Naive thymus-derived CD4-positive, alpha-beta T cell (primary cell): ENCODE data around the gene KRT6C. TPM values are rescaled to one million over a fixed set of nuclear protein-coding genes. Genes with fewer than 3 reads are reported as not detected.

Source experiments
- ATAC-seq: fragments of 150-1000 bp; cut with Tn5 transposase; 2 replicates; pipeline ENCODE4 v1.10.0; 2021; ENCODE audit warnings: mild to moderate bottlenecking, moderate library complexity
- CTCF ChIA-PET: fragments of 350-600 bp; sonication (Branson Sonifier 250); formaldehyde crosslinking; loops from one replicate; lab custom pipeline; 2021; ENCODE audit warnings: antibody characterized with exemption; lab: Charles Lee
- POLR2A ChIA-PET: fragments of 350-600 bp; sonication (Branson Sonifier 250); formaldehyde crosslinking; loops from one replicate; lab custom pipeline; 2021; ENCODE audit warnings: antibody characterized with exemption, inconsistent platforms; lab: Charles Lee
- DNase-seq, 9 donors: peaks; one replicate each; pipeline versions ENCODE4 v3.0.0 to v3.0.0-alpha.2; 2020 to 2022; ENCODE audit warnings: mixed read lengths in 1 of 9
- H3K27ac ChIP-seq: one replicate; pipeline ENCODE4 v1.7.0; 2013; ENCODE audit warnings: mild to moderate bottlenecking, low read depth, low read length, moderate library complexity
- H3K27me3 ChIP-seq, 2 donors: one replicate each; pipeline ENCODE4 v1.7.0; 2013; ENCODE audit warnings: low read length in 2 of 2, mild to moderate bottlenecking in 2 of 2, moderate library complexity in 2 of 2; ENCODE audit not compliant: control insufficient read depth in 2 of 2, insufficient read depth in 2 of 2
- H3K36me3 ChIP-seq, 3 experiments: 1 replicate in 2 of 3; 2 replicates in 1 of 3; pipeline ENCODE4 v1.7.0; 2013; ENCODE audit warnings: low read length in 3 of 3, mild to moderate bottlenecking in 3 of 3, moderate library complexity in 1 of 3; ENCODE audit not compliant: insufficient read depth in 3 of 3, control insufficient read depth in 2 of 3
- H3K4me1 ChIP-seq, 2 donors: one replicate each; pipeline ENCODE4 v1.7.0; 2013; ENCODE audit warnings: low read length in 2 of 2, mild to moderate bottlenecking in 2 of 2, moderate library complexity in 1 of 2; ENCODE audit not compliant: control insufficient read depth in 2 of 2, insufficient read depth in 2 of 2
- H3K4me3 ChIP-seq: 2 replicates; pipeline ENCODE4 v1.7.0; 2013; ENCODE audit warnings: mild to moderate bottlenecking, low read length
- H3K9me3 ChIP-seq, 3 experiments: 1 replicate in 2 of 3; 2 replicates in 1 of 3; pipeline ENCODE4 v1.7.0; 2013; ENCODE audit warnings: low read length in 3 of 3; ENCODE audit not compliant: control insufficient read depth in 2 of 3
- H3K27ac Mint-ChIP-seq, 9 donors: one replicate each; pipeline ENCODE4 v1.8.0; 2020 to 2022; ENCODE audit warnings: mixed read lengths in 9 of 9, mild to moderate bottlenecking in 8 of 9, moderate library complexity in 5 of 9, inconsistent platforms in 2 of 9
- H3K27me3 Mint-ChIP-seq, 5 donors: one replicate each; pipeline ENCODE4 v1.8.0; 2021 to 2022; ENCODE audit warnings: mixed read lengths in 5 of 5, mild to moderate bottlenecking in 1 of 5
- H3K36me3 Mint-ChIP-seq, 5 donors: one replicate each; pipeline ENCODE4 v1.8.0; 2020 to 2022; ENCODE audit warnings: mixed read lengths in 5 of 5, mild to moderate bottlenecking in 3 of 5, inconsistent platforms in 1 of 5
- H3K4me1 Mint-ChIP-seq, 7 donors: one replicate each; pipeline ENCODE4 v1.8.0; 2020 to 2022; ENCODE audit warnings: mixed read lengths in 7 of 7, mild to moderate bottlenecking in 3 of 7, inconsistent platforms in 1 of 7
- H3K4me3 Mint-ChIP-seq, 10 donors: one replicate each; pipeline ENCODE4 v1.8.0; 2020 to 2022; ENCODE audit warnings: mild to moderate bottlenecking in 10 of 10, mixed read lengths in 10 of 10, moderate library complexity in 6 of 10, inconsistent platforms in 2 of 10
- H3K9me3 Mint-ChIP-seq, 11 donors: one replicate each; pipeline ENCODE4 v1.8.0; 2020 to 2022; ENCODE audit warnings: mixed read lengths in 11 of 11, mild to moderate bottlenecking in 4 of 11, inconsistent platforms in 1 of 11, moderate library complexity in 1 of 11
- intact Hi-C, 2 donors: fragments of 100-400 bp; cut with micrococcal nuclease; formaldehyde crosslinking; loops; one replicate each; pipeline ENCODE4 v1.15.1; 2023
- polyA plus RNA-seq, 2 donors: library from polyadenylated mRNA; unstranded; fragments of 300-500 nt; fragmentation: Illumina TruSeq; gene quantifications; one replicate each; pipeline ENCODE4 v1.2.3, GENCODE V29; 2021
- total RNA-seq, 6 experiments: library from RNA in 5 of 6; stranded (reverse) in 5 of 6; gene quantifications; 1 replicate in 5 of 6; 2 replicates in 1 of 6; pipeline ENCODE4 v1.2.3 and lab custom pipeline; 2021 to 2026

The KRT6C gene
- total and polyA plus RNA-seq, 7 experiments from 2014 or later: not detected

GRCh38 chr12:52514471-52515318 lies 41.1 kb upstream of the KRT6C start:
- peaks cover 0 to 16% (median 4%) of the 10 kb centered on the region in 11 donors for H3K9me3 Mint-ChIP-seq
- no peak for ATAC-seq
- Histone ChIP-seq H3K27me3 (no peaks in the 10 kb centered on the region), H3K4me1 (no peaks in the 10 kb centered on the region), H3K9me3 (peaks cover 0 to 4% (median 0%) of the 10 kb centered on the region in 3 experiments), H3K4me3 (no peak overlapping the region), H3K36me3 (no peaks in the 10 kb centered on the region), H3K27ac (no peak overlapping the region)
- H3K4me1 Mint-ChIP-seq: no peaks in the 10 kb centered on the region
- no peak overlapping the region for H3K27ac Mint-ChIP-seq
- H3K27me3 Mint-ChIP-seq: peaks cover 5 to 22% (median 8%) of the 10 kb centered on the region in 5 donors
- no peak overlapping the region for H3K4me3 Mint-ChIP-seq
- H3K36me3 Mint-ChIP-seq: peaks cover 0 to 6% (median 0%) of the 10 kb centered on the region in 5 donors
- intact Hi-C loops: no loop called here
- POLR2A ChIA-PET: no interaction called here
- CTCF ChIA-PET: interaction anchor here (0.6 kb wide), 1 partner anchor 356 kb away, joined by 5 read pairs; no protein-coding TSS in a partner anchor
- DNase-seq: no peak

DNA sequence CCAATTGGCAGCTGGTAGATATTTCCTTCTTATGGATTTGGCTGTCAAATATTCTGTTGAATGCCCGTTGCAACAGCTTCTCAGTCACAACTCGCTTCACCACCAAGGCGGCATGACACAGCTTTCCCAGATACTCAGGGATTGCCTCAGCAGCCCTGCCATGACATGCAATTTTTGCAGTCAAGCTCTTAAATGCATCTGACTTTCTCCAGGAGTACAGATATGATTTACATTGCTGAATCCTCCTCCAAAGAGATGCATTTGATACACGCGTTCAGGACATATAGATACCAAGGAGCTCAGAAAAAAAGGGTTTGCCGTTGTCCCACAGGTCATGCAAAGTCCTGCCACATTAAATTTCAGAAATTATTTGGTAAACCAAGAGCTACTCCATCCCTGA lies 40.1 kb upstream of the KRT6C start:
- POLR2A ChIA-PET: no interaction called here
- Mint-ChIP-seq H3K27ac (no peak overlapping the region), H3K4me1 (no peaks in the 10 kb centered on the region), H3K4me3 (no peak overlapping the region), H3K9me3 (peaks cover 0 to 16% (median 4%) of the 10 kb centered on the region in 11 donors), H3K27me3 (peaks cover 5 to 25% (median 12%) of the 10 kb centered on the region in 5 donors), H3K36me3 (peaks cover 0 to 6% (median 0%) of the 10 kb centered on the region in 5 donors)
- Histone ChIP-seq H3K36me3 (no peaks in the 10 kb centered on the region), H3K27me3 (no peaks in the 10 kb centered on the region), H3K9me3 (peaks cover 0 to 4% (median 0%) of the 10 kb centered on the region in 3 experiments), H3K4me3 (no peak overlapping the region), H3K27ac (no peak overlapping the region), H3K4me1 (no peaks in the 10 kb centered on the region)
- intact Hi-C loops: no loop called here
- ATAC-seq (no peak), DNase-seq (no peak)
- CTCF ChIA-PET: no interaction called here

GRCh38 chr12:52508211-52508610 lies 34.6 kb upstream of the KRT6C start:
- ChIA-PET POLR2A (no interaction called here), CTCF (no interaction called here)
- Histone ChIP-seq H3K27me3 (no peaks in the 10 kb centered on the region), H3K36me3 (no peaks in the 10 kb centered on the region), H3K9me3 (peaks cover 0 to 4% (median 0%) of the 10 kb centered on the region in 3 experiments), H3K4me1 (no peaks in the 10 kb centered on the region), H3K27ac (no peak overlapping the region), H3K4me3 (no peak overlapping the region)
- Mint-ChIP-seq H3K4me3 (no peak overlapping the region), H3K4me1 (peaks cover 0 to 3% (median 0%) of the 10 kb centered on the region in 7 donors), H3K27me3 (peaks cover 18 to 47% (median 39%) of the 10 kb centered on the region in 5 donors), H3K36me3 (peaks cover 0 to 6% (median 0%) of the 10 kb centered on the region in 5 donors), H3K27ac (no peak overlapping the region), H3K9me3 (peaks cover 0 to 16% (median 4%) of the 10 kb centered on the region in 11 donors)
- ATAC-seq (no peak), DNase-seq (no peak)
- intact Hi-C loops: loop anchor here (5.0 to 10.0 kb wide), 2 partner anchors 133 to 356 kb away; no protein-coding TSS in a partner anchor

GRCh38 chr12:52506858-52507715 lies 33.5 kb upstream of the KRT6C start:
- Histone ChIP-seq H3K27ac (no peak overlapping the region), H3K4me1 (no peaks in the 10 kb centered on the region), H3K9me3 (peaks cover 0 to 4% (median 0%) of the 10 kb centered on the region in 3 experiments), H3K36me3 (no peaks in the 10 kb centered on the region), H3K4me3 (no peak overlapping the region), H3K27me3 (no peaks in the 10 kb centered on the region)
- Mint-ChIP-seq H3K9me3 (peaks cover 0 to 16% (median 4%) of the 10 kb centered on the region in 11 donors), H3K4me1 (peaks cover 0 to 3% (median 0%) of the 10 kb centered on the region in 7 donors), H3K27me3 (peaks cover 18 to 49% (median 36%) of the 10 kb centered on the region in 5 donors), H3K4me3 (no peak overlapping the region), H3K36me3 (peaks cover 0 to 6% (median 0%) of the 10 kb centered on the region in 5 donors), H3K27ac (no peak overlapping the region)
- ATAC-seq (peak; percentile 60), DNase-seq (peak in 5 of 9 donors; percentile 13 to 37 (median 26))
- ChIA-PET CTCF (interaction anchor here (0.8 kb wide), 1 partner anchor 104 kb away, joined by 3 read pairs; no protein-coding TSS in a partner anchor), POLR2A (no interaction called here)
- intact Hi-C loops: loop anchor here (1.0 to 10.0 kb wide), 3 partner anchors 132 to 355 kb away; no protein-coding TSS in a partner anchor

GRCh38 chr12:52502877-52503276 lies 29.3 kb upstream of the KRT6C start:
- Mint-ChIP-seq H3K4me1 (peaks cover 0 to 3% (median 0%) of the 10 kb centered on the region in 7 donors), H3K27ac (no peak overlapping the region), H3K9me3 (peaks cover 0 to 5% (median 3%) of the 10 kb centered on the region in 11 donors), H3K36me3 (no peaks in the 10 kb centered on the region), H3K27me3 (peaks cover 12 to 48% (median 29%) of the 10 kb centered on the region in 5 donors), H3K4me3 (no peak overlapping the region)
- ChIA-PET POLR2A (no interaction called here), CTCF (no interaction called here)
- Histone ChIP-seq H3K9me3 (no peaks in the 10 kb centered on the region), H3K27me3 (no peaks in the 10 kb centered on the region), H3K27ac (no peak overlapping the region), H3K4me1 (no peaks in the 10 kb centered on the region), H3K4me3 (no peak overlapping the region), H3K36me3 (no peaks in the 10 kb centered on the region)
- ATAC-seq (no peak), DNase-seq (no peak)
- intact Hi-C loops: loop anchor here in 1 of 2 donors (10.0 kb wide), 1 partner anchor 128 kb away; no protein-coding TSS in a partner anchor

DNA sequence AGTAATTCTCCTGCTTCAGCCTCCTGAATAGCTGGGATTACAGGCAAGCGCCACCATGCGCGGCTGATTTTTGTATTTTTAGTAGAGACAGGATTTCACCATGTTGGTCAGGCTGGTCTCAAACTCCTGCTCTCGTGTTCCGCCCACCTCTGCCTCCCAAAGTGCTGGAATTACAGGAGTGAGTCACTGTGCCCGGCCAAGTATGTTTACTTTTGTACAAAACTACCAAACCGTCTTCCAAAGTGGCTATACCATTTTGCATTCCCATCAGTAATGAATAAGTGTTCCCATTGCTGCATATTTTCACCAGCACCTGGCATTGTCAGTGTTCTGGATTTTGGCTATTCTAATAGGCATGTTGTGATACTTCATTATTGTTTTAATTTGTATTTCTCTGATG lies 27.9 kb upstream of the KRT6C start:
- no peaks in the 10 kb centered on the region for H3K36me3 ChIP-seq
- H3K36me3 Mint-ChIP-seq: no peaks in the 10 kb centered on the region
- H3K27ac ChIP-seq: no peak overlapping the region
- H3K9me3 Mint-ChIP-seq: peaks cover 0 to 5% (median 3%) of the 10 kb centered on the region in 11 donors
- H3K27ac Mint-ChIP-seq: no peak overlapping the region
- ATAC-seq (no peak), DNase-seq (no peak)
- intact Hi-C loops: loop anchor here in 1 of 2 donors (10.0 kb wide), 1 partner anchor 127 kb away; no protein-coding TSS in a partner anchor
- no peaks in the 10 kb centered on the region for H3K27me3 ChIP-seq
- H3K4me3 Mint-ChIP-seq: no peak overlapping the region
- no peaks in the 10 kb centered on the region for H3K9me3 ChIP-seq
- no peaks in the 10 kb centered on the region for H3K4me1 ChIP-seq
- CTCF ChIA-PET: interaction anchor here (0.6 to 0.7 kb wide), 2 partner anchors 88 to 288 kb away, joined by 3 to 5 read pairs; no protein-coding TSS in a partner anchor
- no peak overlapping the region for H3K4me3 ChIP-seq
- no peaks in the 10 kb centered on the region for H3K4me1 Mint-ChIP-seq
- POLR2A ChIA-PET: no interaction called here
- H3K27me3 Mint-ChIP-seq: peaks cover 6 to 38% (median 22%) of the 10 kb centered on the region in 5 donors
